ENCODE data around the gene GGA2.

The GGA2 gene

DNA sequence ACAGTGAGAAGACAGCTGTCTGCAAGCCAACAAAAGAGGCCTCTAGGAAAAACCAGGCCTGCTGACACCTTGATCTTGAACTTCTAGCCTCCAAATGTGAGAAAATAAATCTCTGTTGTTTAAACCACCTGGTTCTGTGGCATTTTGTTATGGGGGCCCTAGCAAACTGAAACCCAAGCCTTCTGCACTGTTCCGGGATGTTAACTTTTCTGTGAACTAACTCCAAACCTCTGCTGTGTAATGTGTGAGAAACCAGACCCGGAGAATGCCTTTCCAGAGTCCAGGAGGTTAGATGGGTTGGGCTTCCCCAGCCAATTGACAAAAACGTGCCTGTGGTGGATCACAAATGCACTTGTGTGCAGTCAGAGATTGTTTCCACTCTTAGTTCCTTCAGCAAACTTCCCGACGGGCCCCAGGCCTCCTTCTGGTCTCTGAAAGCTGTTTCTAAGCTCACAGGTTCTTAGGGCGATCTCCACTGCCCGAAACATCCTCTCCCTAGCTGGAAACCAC lies 13.6 kb upstream of the GGA2 start:
- H3K79me2 ChIP-seq (ENCODE audit: insufficient read depth, low read length) = no peaks in the 10 kb centered on the region
- no peaks in the 10 kb centered on the region for H3K36me3 ChIP-seq (ENCODE audit: low read length)
- no peaks in the 10 kb centered on the region for H4K20me1 ChIP-seq (ENCODE audit: low read depth, low read length)
- no peak overlapping the region for H3K4me3 ChIP-seq (ENCODE audit: insufficient read depth, low read length, poor library complexity, severe bottlenecking)
- H2AFZ ChIP-seq (ENCODE audit: low read depth, low read length, severe bottlenecking) = no peak overlapping the region
- H3K9me2 ChIP-seq (replicated peaks; ENCODE audit: insufficient read depth, low read length) = no peaks in the 10 kb centered on the region
- H3K27ac ChIP-seq (ENCODE audit: low read depth, low read length) = peak overlapping the region; percentile 97
- TF ChIP-seq, protein P1, sequence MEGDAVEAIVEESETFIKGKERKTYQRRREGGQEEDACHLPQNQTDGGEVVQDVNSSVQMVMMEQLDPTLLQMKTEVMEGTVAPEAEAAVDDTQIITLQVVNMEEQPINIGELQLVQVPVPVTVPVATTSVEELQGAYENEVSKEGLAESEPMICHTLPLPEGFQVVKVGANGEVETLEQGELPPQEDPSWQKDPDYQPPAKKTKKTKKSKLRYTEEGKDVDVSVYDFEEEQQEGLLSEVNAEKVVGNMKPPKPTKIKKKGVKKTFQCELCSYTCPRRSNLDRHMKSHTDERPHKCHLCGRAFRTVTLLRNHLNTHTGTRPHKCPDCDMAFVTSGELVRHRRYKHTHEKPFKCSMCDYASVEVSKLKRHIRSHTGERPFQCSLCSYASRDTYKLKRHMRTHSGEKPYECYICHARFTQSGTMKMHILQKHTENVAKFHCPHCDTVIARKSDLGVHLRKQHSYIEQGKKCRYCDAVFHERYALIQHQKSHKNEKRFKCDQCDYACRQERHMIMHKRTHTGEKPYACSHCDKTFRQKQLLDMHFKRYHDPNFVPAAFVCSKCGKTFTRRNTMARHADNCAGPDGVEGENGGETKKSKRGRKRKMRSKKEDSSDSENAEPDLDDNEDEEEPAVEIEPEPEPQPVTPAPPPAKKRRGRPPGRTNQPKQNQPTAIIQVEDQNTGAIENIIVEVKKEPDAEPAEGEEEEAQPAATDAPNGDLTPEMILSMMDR (IDR thresholded peaks at IDR 0.05; ENCODE audit: insufficient read depth, low read length, poor library complexity, severe bottlenecking) = no peak
- TF ChIP-seq EZH2phosphoT487 (conservative IDR thresholded peaks at IDR 0.05; ENCODE audit: low read length) = no peak
- no peak overlapping the region for H3K4me2 ChIP-seq (ENCODE audit: low read depth, low read length, poor library complexity, severe bottlenecking)
- no peaks in the 10 kb centered on the region for H3K9me3 ChIP-seq (ENCODE audit: insufficient read depth, low read length)
- H3K9ac ChIP-seq (ENCODE audit: low read length) = no peak overlapping the region
- peaks cover 46% of the 10 kb centered on the region for H3F3A ChIP-seq (ENCODE audit: insufficient read depth)
- H3K27me3 ChIP-seq (ENCODE audit: low read length) = no peaks in the 10 kb centered on the region

DNA sequence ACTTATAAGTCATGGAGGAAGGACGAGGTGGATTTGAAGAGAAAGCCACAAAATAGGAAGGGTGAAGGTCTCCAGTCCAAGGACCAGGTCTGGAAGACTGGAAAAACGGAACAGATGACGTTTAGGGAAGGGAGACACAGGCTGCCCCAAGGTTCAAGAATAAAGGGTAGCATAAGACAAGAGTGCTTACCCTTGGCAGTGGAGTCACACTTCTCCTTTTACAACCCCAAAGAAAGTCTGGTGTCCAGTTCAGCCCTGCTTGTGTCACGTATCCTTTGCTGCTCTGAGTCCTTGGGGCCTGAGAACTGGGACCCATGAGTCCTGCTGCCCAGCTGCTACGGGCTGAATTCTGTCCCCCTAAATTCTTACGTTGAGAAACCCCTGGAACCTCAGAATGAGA lies 13.0 kb upstream of the GGA2 start:
- Histone ChIP-seq H3K36me3 (ENCODE audit: low read length) (no peaks in the 10 kb centered on the region), H3K9ac (ENCODE audit: low read length) (no peak overlapping the region), H3K4me3 (ENCODE audit: insufficient read depth, low read length, poor library complexity, severe bottlenecking) (no peak overlapping the region), H3K9me2 (replicated peaks; ENCODE audit: insufficient read depth, low read length) (no peaks in the 10 kb centered on the region), H4K20me1 (ENCODE audit: low read depth, low read length) (no peaks in the 10 kb centered on the region), H3F3A (ENCODE audit: insufficient read depth) (peaks cover 52% of the 10 kb centered on the region), H3K9me3 (ENCODE audit: insufficient read depth, low read length) (no peaks in the 10 kb centered on the region), H3K27me3 (ENCODE audit: low read length) (no peaks in the 10 kb centered on the region), H3K79me2 (ENCODE audit: insufficient read depth, low read length) (no peaks in the 10 kb centered on the region), H3K27ac (ENCODE audit: low read depth, low read length) (peak overlapping the region; percentile 97), H3K4me2 (ENCODE audit: low read depth, low read length, poor library complexity, severe bottlenecking) (no peak overlapping the region), H2AFZ (ENCODE audit: low read depth, low read length, severe bottlenecking) (no peak overlapping the region)
- TF ChIP-seq, protein P1 (IDR thresholded peaks at IDR 0.05; ENCODE audit: insufficient read depth, low read length, poor library complexity, severe bottlenecking) = no peak
- no peak for TF ChIP-seq EZH2phosphoT487 (conservative IDR thresholded peaks at IDR 0.05; ENCODE audit: low read length)

DNA sequence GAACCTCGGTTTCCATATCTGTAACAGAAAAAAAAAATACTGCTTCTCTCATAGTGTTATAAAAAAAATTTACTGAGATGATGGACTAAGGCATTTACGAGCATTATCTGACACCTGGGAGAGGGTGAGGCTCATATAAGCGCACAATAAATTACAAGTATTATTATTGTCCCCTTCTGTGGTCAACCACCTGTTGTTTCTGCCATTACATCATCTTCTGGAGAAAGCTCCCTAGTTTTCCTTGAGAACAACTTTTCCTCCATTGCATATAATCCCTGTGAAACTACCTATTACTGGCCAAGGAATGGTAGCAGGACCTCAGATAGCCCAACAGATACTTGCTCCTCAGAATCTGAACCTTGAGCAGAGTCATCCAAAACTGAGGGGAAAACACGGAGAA lies 11.7 kb upstream of the GGA2 start:
- peaks cover 61% of the 10 kb centered on the region for H3F3A ChIP-seq (ENCODE audit: insufficient read depth)
- no peaks in the 10 kb centered on the region for H3K79me2 ChIP-seq (ENCODE audit: insufficient read depth, low read length)
- H4K20me1 ChIP-seq (ENCODE audit: low read depth, low read length) = no peaks in the 10 kb centered on the region
- H3K4me3 ChIP-seq (ENCODE audit: insufficient read depth, low read length, poor library complexity, severe bottlenecking) = no peak overlapping the region
- H3K9me3 ChIP-seq (ENCODE audit: insufficient read depth, low read length) = no peaks in the 10 kb centered on the region
- no peak for TF ChIP-seq EZH2phosphoT487 (conservative IDR thresholded peaks at IDR 0.05; ENCODE audit: low read length)
- TF ChIP-seq, protein P1 (IDR thresholded peaks at IDR 0.05; ENCODE audit: insufficient read depth, low read length, poor library complexity, severe bottlenecking) = no peak
- peak overlapping the region; percentile 71 for H3K4me2 ChIP-seq (ENCODE audit: low read depth, low read length, poor library complexity, severe bottlenecking)
- H3K9ac ChIP-seq (ENCODE audit: low read length) = no peak overlapping the region; the same call in 1 of the 2 replicates
- H3K27ac ChIP-seq (ENCODE audit: low read depth, low read length) = peak overlapping the region; percentile 97
- no peaks in the 10 kb centered on the region for H3K27me3 ChIP-seq (ENCODE audit: low read length)
- no peaks in the 10 kb centered on the region for H3K36me3 ChIP-seq (ENCODE audit: low read length)
- no peak overlapping the region for H2AFZ ChIP-seq (ENCODE audit: low read depth, low read length, severe bottlenecking)
- H3K9me2 ChIP-seq (replicated peaks; ENCODE audit: insufficient read depth, low read length) = no peaks in the 10 kb centered on the region

All from SU-DHL-6 (cell line).